HFF-Myc (cell line): ENCODE data around the gene CHML.
"Not testable (repeated sequence)": the region's sequence is repeated elsewhere in the genome, so short reads cannot be mapped to it uniquely, and the experiment has no call there.

Source experiments
- DNase-seq: peaks from one replicate; pipeline ENCODE4 v3.0.0-alpha.2; 2011; ENCODE audit warnings: low read depth; ENCODE audit errors: extremely low read depth
- H3K4me3 ChIP-seq: replicated peaks from 2 replicates; pipeline ENCODE4 v1.5.1; 2011; ENCODE audit warnings: low read depth, mild to moderate bottlenecking, control low read depth, low read length
- CTCF ChIP-seq: IDR thresholded peaks from 2 replicates; pipeline ENCODE4 v1.5.1; 2012; ENCODE audit warnings: mild to moderate bottlenecking, low read depth, low read length, control low read depth; ENCODE audit errors: missing control alignments

CHML gene

GRCh38 chr1:241640149-241640866 lies at the start of gene CHML, which contains the start of gene OPN3:
TSS of gene CHML (minus strand) at chr1:241640369. CDS start at chr1:241635766, 4,603 bp downstream.
TSS of gene OPN3 (minus strand) at chr1:241640369. CDS start at chr1:241640254, 115 bp downstream.
- TF ChIP-seq CTCF = no peak
- peak within 1 kb of the TSS; percentile 83 for H3K4me3 ChIP-seq
- DNase-seq = no peak

GRCh38 chr1:241688940-241689368 lies 48.8 kb upstream of the CHML start:
- TF ChIP-seq CTCF = no peak
- H3K4me3 ChIP-seq = no peak overlapping the region
- no peak for DNase-seq

GRCh38 chr1:241684108-241684507 lies 43.9 kb upstream of the CHML start:
- TF ChIP-seq CTCF = no peak
- H3K4me3 ChIP-seq = no peak overlapping the region
- DNase-seq = no peak

- TF ChIP-seq CTCF = no peak
- no peak overlapping the region for H3K4me3 ChIP-seq
- no peak for DNase-seq
Measured at GRCh38 chr1:241682921-241683320, 42.8 kb upstream of the CHML start.

GRCh38 chr1:241681861-241682448 lies 41.8 kb upstream of the CHML start:
- not testable (repeated sequence) for DNase-seq, H3K4me3 ChIP-seq

GRCh38 chr1:241679961-241680360 lies 39.8 kb upstream of the CHML start:
- DNase-seq = no peak
- TF ChIP-seq CTCF = no peak
- H3K4me3 ChIP-seq = no peak overlapping the region

- no peak for TF ChIP-seq CTCF
- DNase-seq = no peak
- H3K4me3 ChIP-seq = no peak overlapping the region
Measured at GRCh38 chr1:241679404-241679803, 39.2 kb upstream of the CHML start.
